Liver (tissue), 9 donors: Measurements from ENCODE around the gene FAN1. TPM values are rescaled to one million over a fixed set of nuclear protein-coding genes. Genes with fewer than 3 reads are reported as not detected.

Experiments
- DNase-seq: peaks from one replicate; pipeline ENCODE4 v3.0.0-alpha.2; 2017; ENCODE audit warnings: low spot score
- H3K27ac ChIP-seq, 2 donors: one replicate each; pipeline ENCODE4 v1.7.0; 2013; ENCODE audit warnings: inconsistent platforms in 2 of 2, low read length in 2 of 2, control low read depth in 1 of 2, low read depth in 1 of 2, mild to moderate bottlenecking in 1 of 2
- H3K27me3 ChIP-seq, 4 donors: one replicate each; pipeline versions ENCODE4 v1.6.1 to v1.7.0; 2013; ENCODE audit warnings: low read length in 3 of 4, inconsistent platforms in 1 of 4, mild to moderate bottlenecking in 1 of 4, moderate library complexity in 1 of 4; ENCODE audit not compliant: control insufficient read depth in 4 of 4, insufficient read depth in 4 of 4
- H3K36me3 ChIP-seq, 4 donors: one replicate each; pipeline versions ENCODE4 v1.6.1 to v1.7.0; 2013; ENCODE audit warnings: low read length in 3 of 4, mild to moderate bottlenecking in 3 of 4, low read depth in 1 of 4, moderate library complexity in 1 of 4; ENCODE audit not compliant: control insufficient read depth in 4 of 4, insufficient read depth in 3 of 4
- H3K4me1 ChIP-seq, 4 donors: one replicate each; pipeline versions ENCODE4 v1.6.1 to v1.7.0; 2013; ENCODE audit warnings: low read length in 3 of 4, mild to moderate bottlenecking in 3 of 4, moderate library complexity in 1 of 4; ENCODE audit not compliant: control insufficient read depth in 4 of 4, insufficient read depth in 4 of 4
- H3K4me3 ChIP-seq, 3 donors: one replicate each; pipeline versions ENCODE4 v1.6.1 to v1.7.0; 2013; ENCODE audit warnings: low read length in 3 of 3, control low read depth in 1 of 3, low read depth in 1 of 3, mild to moderate bottlenecking in 1 of 3
- H3K9ac ChIP-seq, 2 donors: one replicate each; pipeline ENCODE4 v1.7.0; 2013; ENCODE audit warnings: low read length in 2 of 2, mild to moderate bottlenecking in 2 of 2, moderate library complexity in 2 of 2, control low read depth in 1 of 2, low read depth in 1 of 2
- H3K9me3 ChIP-seq, 4 donors: one replicate each; pipeline versions ENCODE4 v1.6.1 to v1.7.0; 2013; ENCODE audit warnings: low read length in 3 of 4; ENCODE audit not compliant: control insufficient read depth in 4 of 4
- EGR1 ChIP-seq, 2 donors: IDR thresholded peaks; 2 replicates each; pipeline ENCODE4 v1.6.1; 2016 to 2018; ENCODE audit warnings: antibody characterized with exemption in 2 of 2, low read depth in 2 of 2
- FOXA1 ChIP-seq: IDR thresholded peaks from 2 replicates; pipeline ENCODE4 v1.6.1; 2016; ENCODE audit warnings: antibody characterized with exemption
- FOXA2 ChIP-seq: IDR thresholded peaks from 2 replicates; pipeline ENCODE4 v1.6.1; 2016; ENCODE audit warnings: antibody characterized with exemption
- GABPA ChIP-seq, 2 donors: IDR thresholded peaks in 1 of 2; conservative IDR thresholded peaks in 1 of 2; 2 replicates each; pipeline ENCODE4 v1.6.1; 2016; ENCODE audit warnings: antibody characterized with exemption in 2 of 2, mild to moderate bottlenecking in 1 of 2, moderate library complexity in 1 of 2
- HNF4A ChIP-seq, 2 donors: conservative IDR thresholded peaks; 2 replicates each; pipeline ENCODE4 v1.6.1; 2016; ENCODE audit warnings: antibody characterized with exemption in 2 of 2, mild to moderate bottlenecking in 2 of 2
- HNF4G ChIP-seq: IDR thresholded peaks from 2 replicates; pipeline ENCODE4 v1.6.1; 2016; ENCODE audit warnings: antibody characterized with exemption
- JUND ChIP-seq, 2 donors: IDR thresholded peaks; 2 replicates each; pipeline ENCODE4 v1.6.1; 2016; ENCODE audit warnings: antibody characterized with exemption in 2 of 2
- MAX ChIP-seq: IDR thresholded peaks from 2 replicates; pipeline ENCODE4 v1.6.1; 2016; ENCODE audit warnings: antibody characterized with exemption
- NR2F2 ChIP-seq: IDR thresholded peaks from 2 replicates; pipeline ENCODE4 v1.6.1; 2016; ENCODE audit warnings: antibody characterized with exemption
- RAD21 ChIP-seq, 2 donors: IDR thresholded peaks; 2 replicates each; pipeline ENCODE4 v1.6.1; 2016; ENCODE audit warnings: antibody characterized with exemption in 2 of 2, mild to moderate bottlenecking in 2 of 2
- RXRA ChIP-seq, 2 donors: IDR thresholded peaks; 2 replicates each; pipeline ENCODE4 v1.6.1; 2017 to 2018; ENCODE audit warnings: antibody characterized with exemption in 2 of 2, mild to moderate bottlenecking in 1 of 2
- SP1 ChIP-seq: IDR thresholded peaks from 2 replicates; pipeline ENCODE4 v1.6.1; 2018; ENCODE audit warnings: antibody characterized with exemption, mild to moderate bottlenecking
- TAF1 ChIP-seq: conservative IDR thresholded peaks from 2 replicates; pipeline ENCODE4 v1.6.1; 2016; ENCODE audit warnings: antibody characterized with exemption, mild to moderate bottlenecking
- YY1 ChIP-seq: IDR thresholded peaks from 2 replicates; pipeline ENCODE4 v1.6.1; 2016; ENCODE audit warnings: antibody characterized with exemption, mild to moderate bottlenecking
- WGBS: extraction: QIAGEN DNeasy Blood & Tissue Kit; methylation state at CpG from one replicate; pipeline ENCODE4 v1.1.7; 2013; 5-methylcytosine and 5-hydroxymethylcytosine counted together
- polyA plus RNA-seq, 2 donors: library from polyadenylated mRNA; stranded (reverse) in 1 of 2; unstranded in 1 of 2; fragments of 200-250 nt in 1 of 2; fragments of >200 nt in 1 of 2; fragmentation: Nextera tagmentation in 1 of 2; extraction: Ambion mirVana in 1 of 2; gene quantifications; one replicate each; pipeline versions ENCODE4 v1.2.1 to v1.2.3, GENCODE V29; 2013 to 2015
- total RNA-seq, 2 donors: library from RNA; depleted of rRNA; stranded (reverse); fragments of >200 nt; gene quantifications; one replicate each; pipeline ENCODE4 v1.2.3, GENCODE V29; 2014
- TF ChIP-seq, protein P1 (sequence below): fragments of 150-350 bp; IDR thresholded peaks from 2 replicates; pipeline ENCODE4 v1.5.1; 2017; ENCODE audit warnings: improper control_type of control experiment, low read depth, low read length; ENCODE audit not compliant: missing input control
- TF ChIP-seq, protein P2 (sequence below): IDR thresholded peaks from 2 replicates; pipeline ENCODE4 v1.6.1; 2016; ENCODE audit warnings: antibody characterized with exemption
- TF ChIP-seq, protein P3 (sequence below): IDR thresholded peaks from 2 replicates; pipeline ENCODE4 v1.6.1; 2016; ENCODE audit warnings: antibody characterized with exemption, mild to moderate bottlenecking
- TF ChIP-seq, protein P4 (sequence below): IDR thresholded peaks from 2 replicates; pipeline ENCODE4 v1.6.1; 2016; ENCODE audit warnings: antibody characterized with exemption
- donor health status: healthy.
- donor health status: healthy.
- donor health status: healthy.
- donor health status: healthy.
- donor health status: healthy.

FAN1 gene
- total and polyA plus RNA-seq, 4 donors: 5.2 to 17.1 (median 7.5) TPM

DNA sequence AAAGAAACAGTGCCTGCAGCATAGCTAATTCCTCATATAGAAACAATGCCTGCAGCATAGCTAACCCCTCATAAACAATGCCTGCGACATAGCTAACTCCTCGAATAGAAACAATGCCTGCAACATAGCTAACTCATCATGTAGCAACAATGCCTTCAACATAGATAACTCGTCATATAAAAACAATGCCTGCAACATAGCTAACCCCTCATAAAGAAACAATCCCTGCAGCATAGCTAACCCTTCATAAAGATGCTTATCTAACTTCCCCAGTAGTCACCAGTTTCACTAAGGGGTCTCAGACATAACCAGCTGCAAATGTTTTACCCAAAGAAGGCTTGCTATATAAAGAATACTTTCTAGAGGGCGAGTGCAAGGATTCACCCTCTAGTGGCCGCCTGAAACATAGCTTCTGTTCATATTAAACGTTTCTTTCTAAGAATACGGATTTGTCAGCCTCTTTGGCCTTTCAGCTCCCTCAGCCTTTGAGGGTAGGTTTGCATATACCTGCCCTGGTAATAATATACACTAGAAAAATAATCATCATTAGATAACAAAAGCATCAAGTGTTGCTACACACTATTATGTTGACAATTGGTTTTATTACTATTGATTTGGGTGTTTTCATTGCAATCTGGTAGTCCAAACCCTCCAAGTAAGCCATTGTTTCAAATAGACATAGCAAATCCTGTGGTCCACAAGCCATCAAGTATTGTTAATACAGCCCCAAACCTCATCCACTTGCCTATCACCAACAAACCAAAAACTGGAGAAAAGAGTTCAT is 44.4 kb upstream of the FAN1 start:
- no peak overlapping the region for H3K9ac ChIP-seq
- WGBS: 20% methylated on average over 7 of the region's 7 CpGs
- no peak for DNase-seq
- H3K4me1 ChIP-seq: no peaks in the 10 kb centered on the region
- no peak overlapping the region for H3K4me3 ChIP-seq
- no peaks in the 10 kb centered on the region for H3K27me3 ChIP-seq
- no peaks in the 10 kb centered on the region for H3K36me3 ChIP-seq
- H3K27ac ChIP-seq: no peak overlapping the region
- TF ChIP-seq RAD21 (IDR thresholded peaks at IDR 0.05) (peak; percentile 54 to 66), EGR1 (IDR thresholded peaks at IDR 0.05; ENCODE audit: low read depth in 2 of 2) (no peak)
- TF ChIP-seq, protein P1, sequence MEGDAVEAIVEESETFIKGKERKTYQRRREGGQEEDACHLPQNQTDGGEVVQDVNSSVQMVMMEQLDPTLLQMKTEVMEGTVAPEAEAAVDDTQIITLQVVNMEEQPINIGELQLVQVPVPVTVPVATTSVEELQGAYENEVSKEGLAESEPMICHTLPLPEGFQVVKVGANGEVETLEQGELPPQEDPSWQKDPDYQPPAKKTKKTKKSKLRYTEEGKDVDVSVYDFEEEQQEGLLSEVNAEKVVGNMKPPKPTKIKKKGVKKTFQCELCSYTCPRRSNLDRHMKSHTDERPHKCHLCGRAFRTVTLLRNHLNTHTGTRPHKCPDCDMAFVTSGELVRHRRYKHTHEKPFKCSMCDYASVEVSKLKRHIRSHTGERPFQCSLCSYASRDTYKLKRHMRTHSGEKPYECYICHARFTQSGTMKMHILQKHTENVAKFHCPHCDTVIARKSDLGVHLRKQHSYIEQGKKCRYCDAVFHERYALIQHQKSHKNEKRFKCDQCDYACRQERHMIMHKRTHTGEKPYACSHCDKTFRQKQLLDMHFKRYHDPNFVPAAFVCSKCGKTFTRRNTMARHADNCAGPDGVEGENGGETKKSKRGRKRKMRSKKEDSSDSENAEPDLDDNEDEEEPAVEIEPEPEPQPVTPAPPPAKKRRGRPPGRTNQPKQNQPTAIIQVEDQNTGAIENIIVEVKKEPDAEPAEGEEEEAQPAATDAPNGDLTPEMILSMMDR: peak; percentile 57
- TF ChIP-seq, protein P2, sequence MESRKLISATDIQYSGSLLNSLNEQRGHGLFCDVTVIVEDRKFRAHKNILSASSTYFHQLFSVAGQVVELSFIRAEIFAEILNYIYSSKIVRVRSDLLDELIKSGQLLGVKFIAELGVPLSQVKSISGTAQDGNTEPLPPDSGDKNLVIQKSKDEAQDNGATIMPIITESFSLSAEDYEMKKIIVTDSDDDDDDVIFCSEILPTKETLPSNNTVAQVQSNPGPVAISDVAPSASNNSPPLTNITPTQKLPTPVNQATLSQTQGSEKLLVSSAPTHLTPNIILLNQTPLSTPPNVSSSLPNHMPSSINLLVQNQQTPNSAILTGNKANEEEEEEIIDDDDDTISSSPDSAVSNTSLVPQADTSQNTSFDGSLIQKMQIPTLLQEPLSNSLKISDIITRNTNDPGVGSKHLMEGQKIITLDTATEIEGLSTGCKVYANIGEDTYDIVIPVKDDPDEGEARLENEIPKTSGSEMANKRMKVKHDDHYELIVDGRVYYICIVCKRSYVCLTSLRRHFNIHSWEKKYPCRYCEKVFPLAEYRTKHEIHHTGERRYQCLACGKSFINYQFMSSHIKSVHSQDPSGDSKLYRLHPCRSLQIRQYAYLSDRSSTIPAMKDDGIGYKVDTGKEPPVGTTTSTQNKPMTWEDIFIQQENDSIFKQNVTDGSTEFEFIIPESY: no peak
- no peaks in the 10 kb centered on the region for H3K9me3 ChIP-seq

DNA sequence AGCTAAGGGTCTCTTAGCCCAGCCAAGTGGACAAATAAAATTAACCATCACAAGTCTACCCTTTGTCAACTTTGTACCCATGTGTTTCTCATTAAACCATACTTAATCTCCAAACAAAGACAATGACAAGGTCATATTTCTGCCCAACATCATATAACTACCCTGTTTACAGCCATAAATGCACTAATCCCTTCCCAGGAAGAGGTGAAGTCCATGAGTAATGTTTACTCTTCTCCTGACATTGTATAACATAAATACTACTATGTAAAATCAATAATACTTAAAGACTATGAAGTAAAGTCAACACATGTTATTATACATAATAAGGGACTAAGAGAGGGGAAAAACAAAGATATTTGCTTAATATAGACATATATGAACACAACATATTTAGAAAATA is 38.5 kb upstream of the FAN1 start:
- TF ChIP-seq, protein P3, sequence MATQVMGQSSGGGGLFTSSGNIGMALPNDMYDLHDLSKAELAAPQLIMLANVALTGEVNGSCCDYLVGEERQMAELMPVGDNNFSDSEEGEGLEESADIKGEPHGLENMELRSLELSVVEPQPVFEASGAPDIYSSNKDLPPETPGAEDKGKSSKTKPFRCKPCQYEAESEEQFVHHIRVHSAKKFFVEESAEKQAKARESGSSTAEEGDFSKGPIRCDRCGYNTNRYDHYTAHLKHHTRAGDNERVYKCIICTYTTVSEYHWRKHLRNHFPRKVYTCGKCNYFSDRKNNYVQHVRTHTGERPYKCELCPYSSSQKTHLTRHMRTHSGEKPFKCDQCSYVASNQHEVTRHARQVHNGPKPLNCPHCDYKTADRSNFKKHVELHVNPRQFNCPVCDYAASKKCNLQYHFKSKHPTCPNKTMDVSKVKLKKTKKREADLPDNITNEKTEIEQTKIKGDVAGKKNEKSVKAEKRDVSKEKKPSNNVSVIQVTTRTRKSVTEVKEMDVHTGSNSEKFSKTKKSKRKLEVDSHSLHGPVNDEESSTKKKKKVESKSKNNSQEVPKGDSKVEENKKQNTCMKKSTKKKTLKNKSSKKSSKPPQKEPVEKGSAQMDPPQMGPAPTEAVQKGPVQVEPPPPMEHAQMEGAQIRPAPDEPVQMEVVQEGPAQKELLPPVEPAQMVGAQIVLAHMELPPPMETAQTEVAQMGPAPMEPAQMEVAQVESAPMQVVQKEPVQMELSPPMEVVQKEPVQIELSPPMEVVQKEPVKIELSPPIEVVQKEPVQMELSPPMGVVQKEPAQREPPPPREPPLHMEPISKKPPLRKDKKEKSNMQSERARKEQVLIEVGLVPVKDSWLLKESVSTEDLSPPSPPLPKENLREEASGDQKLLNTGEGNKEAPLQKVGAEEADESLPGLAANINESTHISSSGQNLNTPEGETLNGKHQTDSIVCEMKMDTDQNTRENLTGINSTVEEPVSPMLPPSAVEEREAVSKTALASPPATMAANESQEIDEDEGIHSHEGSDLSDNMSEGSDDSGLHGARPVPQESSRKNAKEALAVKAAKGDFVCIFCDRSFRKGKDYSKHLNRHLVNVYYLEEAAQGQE: no peak
- TF ChIP-seq FOXA2 (no peak), FOXA1 (no peak), EGR1 (IDR thresholded peaks at IDR 0.05; ENCODE audit: low read depth in 2 of 2) (no peak), MAX (no peak), JUND (IDR thresholded peaks at IDR 0.05) (no peak), TAF1 (no peak), HNF4A (conservative IDR thresholded peaks at IDR 0.05) (no peak), SP1 (no peak), RXRA (IDR thresholded peaks at IDR 0.05) (no peak), RAD21 (IDR thresholded peaks at IDR 0.05) (no peak), HNF4G (no peak), NR2F2 (no peak), YY1 (no peak), GABPA (IDR thresholded peaks at IDR 0.05 in 1 of 2, conservative IDR thresholded peaks at IDR 0.05 in 1 of 2) (no peak)
- TF ChIP-seq, protein P1: no peak
- TF ChIP-seq, protein P2: no peak
- TF ChIP-seq, protein P4, sequence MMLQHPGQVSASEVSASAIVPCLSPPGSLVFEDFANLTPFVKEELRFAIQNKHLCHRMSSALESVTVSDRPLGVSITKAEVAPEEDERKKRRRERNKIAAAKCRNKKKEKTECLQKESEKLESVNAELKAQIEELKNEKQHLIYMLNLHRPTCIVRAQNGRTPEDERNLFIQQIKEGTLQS: no peak
- no peaks in the 10 kb centered on the region for H3K27me3 ChIP-seq
- no peak for DNase-seq
- H3K36me3 ChIP-seq: no peaks in the 10 kb centered on the region
- no peaks in the 10 kb centered on the region for H3K4me1 ChIP-seq
- no peak overlapping the region for H3K4me3 ChIP-seq
- no peaks in the 10 kb centered on the region for H3K9me3 ChIP-seq
- no peak overlapping the region for H3K9ac ChIP-seq
- H3K27ac ChIP-seq: no peak overlapping the region
